GM10248 (cell line): Measurements from ENCODE around the gene UGT1A10.
"Not testable (repeated sequence)": the region's sequence is repeated elsewhere in the genome, so short reads cannot be mapped to it uniquely, and the experiment has no call there.

Experiments used
- CTCF ChIA-PET: fragments of 300-600 bp; sonication (Branson Sonifier 250); formaldehyde crosslinking; extraction: SDS; loops from one replicate; lab custom pipeline; 2021; ENCODE audit warnings: antibody characterized with exemption; lab: Yijun Ruan, JAX
- POLR2A ChIA-PET: fragments of 350-650 bp; sonication (Branson Sonifier 250); formaldehyde crosslinking; extraction: SDS; loops from one replicate; lab custom pipeline; 2020; ENCODE audit warnings: antibody characterized with exemption; lab: Yijun Ruan, JAX
- DNase-seq: peaks from one replicate; pipeline ENCODE4 v3.0.0; 2012; ENCODE audit errors: extremely low spot score
- TF ChIP-seq, protein P1 (sequence below): IDR thresholded peaks from 2 replicates; pipeline ENCODE4 v1.5.1; 2012; ENCODE audit warnings: mild to moderate bottlenecking, low read depth; ENCODE audit errors: extremely low read depth, missing control alignments, control extremely low read depth

Gene UGT1A10

DNA sequence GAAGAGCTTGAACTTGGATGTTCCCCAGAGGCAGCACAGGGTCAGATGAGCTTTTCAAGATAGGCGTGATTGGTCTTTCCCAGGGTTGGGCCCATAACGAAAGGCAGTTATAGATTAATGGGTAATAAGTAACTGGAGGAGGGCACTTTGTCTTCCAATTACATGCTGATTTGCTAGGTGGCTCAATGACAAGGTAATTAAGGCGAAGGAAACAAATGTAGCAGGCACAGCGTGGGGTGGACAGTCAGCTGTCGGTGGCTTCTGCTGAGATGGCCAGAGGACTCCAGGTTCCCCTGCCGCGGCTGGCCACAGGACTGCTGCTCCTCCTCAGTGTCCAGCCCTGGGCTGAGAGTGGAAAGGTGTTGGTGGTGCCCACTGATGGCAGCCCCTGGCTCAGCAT, 82.3 kb downstream of the UGT1A10 start, which contains the start of gene UGT1A4:
UGT1A4 (plus strand) TSS at position 185 of the 400 bp plus-strand sequence; CDS start at position 270, 85 bp downstream.
- ChIA-PET POLR2A (no interaction called here), CTCF (interaction anchor here (1.0 kb wide), 1 partner anchor 22 kb away, joined by 3 read pairs; no protein-coding TSS in a partner anchor)
- TF ChIP-seq, protein P1, sequence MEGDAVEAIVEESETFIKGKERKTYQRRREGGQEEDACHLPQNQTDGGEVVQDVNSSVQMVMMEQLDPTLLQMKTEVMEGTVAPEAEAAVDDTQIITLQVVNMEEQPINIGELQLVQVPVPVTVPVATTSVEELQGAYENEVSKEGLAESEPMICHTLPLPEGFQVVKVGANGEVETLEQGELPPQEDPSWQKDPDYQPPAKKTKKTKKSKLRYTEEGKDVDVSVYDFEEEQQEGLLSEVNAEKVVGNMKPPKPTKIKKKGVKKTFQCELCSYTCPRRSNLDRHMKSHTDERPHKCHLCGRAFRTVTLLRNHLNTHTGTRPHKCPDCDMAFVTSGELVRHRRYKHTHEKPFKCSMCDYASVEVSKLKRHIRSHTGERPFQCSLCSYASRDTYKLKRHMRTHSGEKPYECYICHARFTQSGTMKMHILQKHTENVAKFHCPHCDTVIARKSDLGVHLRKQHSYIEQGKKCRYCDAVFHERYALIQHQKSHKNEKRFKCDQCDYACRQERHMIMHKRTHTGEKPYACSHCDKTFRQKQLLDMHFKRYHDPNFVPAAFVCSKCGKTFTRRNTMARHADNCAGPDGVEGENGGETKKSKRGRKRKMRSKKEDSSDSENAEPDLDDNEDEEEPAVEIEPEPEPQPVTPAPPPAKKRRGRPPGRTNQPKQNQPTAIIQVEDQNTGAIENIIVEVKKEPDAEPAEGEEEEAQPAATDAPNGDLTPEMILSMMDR: no peak
- DNase-seq: no peak

DNA sequence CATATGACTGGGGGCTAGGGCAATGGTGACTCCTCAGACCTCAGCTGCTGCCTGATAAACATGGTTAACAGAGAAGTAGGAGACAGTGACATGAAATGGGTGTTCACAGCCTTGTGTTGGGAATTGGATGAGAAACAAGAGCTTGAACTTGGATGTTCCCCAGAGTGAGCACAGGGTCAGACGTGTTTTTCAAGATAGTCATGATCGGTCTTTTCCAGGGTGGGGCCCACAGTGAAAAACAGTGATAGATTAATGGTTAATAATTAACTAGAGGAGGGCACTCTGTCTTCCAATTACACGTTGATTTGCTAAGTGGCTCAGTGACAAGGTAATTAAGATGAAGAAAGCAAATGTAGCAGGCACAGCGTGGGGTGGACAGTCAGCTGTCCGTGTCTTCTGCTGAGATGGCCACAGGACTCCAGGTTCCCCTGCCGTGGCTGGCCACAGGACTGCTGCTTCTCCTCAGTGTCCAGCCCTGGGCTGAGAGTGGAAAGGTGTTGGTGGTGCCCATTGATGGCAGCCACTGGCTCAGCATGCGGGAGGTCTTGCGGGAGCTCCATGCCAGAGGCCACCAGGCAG, 92.6 kb downstream of the UGT1A10 start, which contains the start of gene UGT1A3:
UGT1A3 (plus strand) TSS at position 320 of the 579 bp plus-strand sequence; CDS start at position 405, 85 bp downstream.
- no peak for DNase-seq
- TF ChIP-seq, protein P1: no peak
- ChIA-PET POLR2A (no interaction called here), CTCF (no interaction called here)

DNA sequence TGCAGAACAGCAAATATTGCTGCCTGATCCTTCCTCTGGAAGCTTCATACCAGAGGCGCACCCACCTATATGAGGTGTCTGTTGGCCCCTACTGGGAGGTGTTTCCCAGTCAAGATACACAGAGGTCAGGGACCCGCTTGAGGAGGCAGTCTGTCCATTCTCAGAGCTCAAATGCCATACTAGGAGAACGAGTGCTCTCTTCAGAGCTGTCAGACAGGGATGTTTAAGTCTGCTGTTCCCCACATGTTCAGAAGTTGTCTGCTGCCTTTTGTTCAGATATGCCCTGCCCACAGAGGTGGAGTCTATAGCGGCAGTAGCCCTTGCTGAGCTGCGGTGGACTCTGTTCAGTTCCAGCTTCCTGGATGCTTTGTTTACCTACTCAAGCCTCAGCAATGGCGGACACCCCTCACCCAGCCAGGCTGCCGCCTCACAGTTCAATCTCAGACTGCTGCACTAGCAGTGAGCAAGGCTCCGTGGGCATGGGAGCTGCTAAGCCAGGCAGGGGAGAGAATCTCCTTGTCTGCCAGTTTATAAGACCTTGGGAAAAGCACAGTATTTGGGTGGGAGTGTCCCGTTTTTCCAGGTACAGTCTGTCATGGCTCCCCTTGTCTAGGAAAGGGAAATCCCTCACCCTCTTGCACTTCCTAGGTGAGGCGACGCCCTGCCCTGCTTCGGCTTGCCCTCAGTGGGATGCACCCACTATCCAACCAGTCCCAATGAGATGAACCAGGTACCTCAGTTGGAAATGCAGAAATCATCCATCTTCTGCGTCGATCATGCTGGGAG, 100.8 kb downstream of the UGT1A10 start:
- CTCF ChIA-PET: interaction anchor here (0.7 to 1.3 kb wide), 2 partner anchors 10 to 25 kb away, joined by 3 to 4 read pairs; no protein-coding TSS in a partner anchor
- DNase-seq, POLR2A ChIA-PET: not testable (repeated sequence)

DNA sequence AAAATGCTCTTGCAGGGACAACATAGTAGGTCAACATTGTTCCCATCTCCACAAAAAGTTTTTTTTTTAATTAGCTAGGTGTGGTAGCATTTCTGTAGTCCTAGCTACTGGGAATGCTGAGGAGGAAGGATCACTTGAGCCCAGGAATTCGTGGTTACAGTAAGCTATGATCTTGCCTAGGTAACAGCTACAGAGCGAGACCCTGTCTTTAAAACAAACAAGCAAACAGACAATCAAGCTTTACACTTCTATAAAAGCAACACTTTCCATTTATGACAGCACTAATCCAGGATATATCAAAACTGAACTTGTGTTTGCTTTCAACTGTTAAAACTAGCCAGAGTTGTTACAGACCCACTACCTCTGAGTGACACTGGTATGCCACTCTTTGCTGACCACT, 104.6 kb downstream of the UGT1A10 start:
- ChIA-PET CTCF (interaction anchor here (0.8 to 2.5 kb wide), 3 partner anchors 12 to 25 kb away, joined by 3 to 7 read pairs (median 3); partner anchors contain the start of gene UGT1A4), POLR2A (no interaction called here)
- TF ChIP-seq, protein P1: no peak
- DNase-seq: no peak

DNA sequence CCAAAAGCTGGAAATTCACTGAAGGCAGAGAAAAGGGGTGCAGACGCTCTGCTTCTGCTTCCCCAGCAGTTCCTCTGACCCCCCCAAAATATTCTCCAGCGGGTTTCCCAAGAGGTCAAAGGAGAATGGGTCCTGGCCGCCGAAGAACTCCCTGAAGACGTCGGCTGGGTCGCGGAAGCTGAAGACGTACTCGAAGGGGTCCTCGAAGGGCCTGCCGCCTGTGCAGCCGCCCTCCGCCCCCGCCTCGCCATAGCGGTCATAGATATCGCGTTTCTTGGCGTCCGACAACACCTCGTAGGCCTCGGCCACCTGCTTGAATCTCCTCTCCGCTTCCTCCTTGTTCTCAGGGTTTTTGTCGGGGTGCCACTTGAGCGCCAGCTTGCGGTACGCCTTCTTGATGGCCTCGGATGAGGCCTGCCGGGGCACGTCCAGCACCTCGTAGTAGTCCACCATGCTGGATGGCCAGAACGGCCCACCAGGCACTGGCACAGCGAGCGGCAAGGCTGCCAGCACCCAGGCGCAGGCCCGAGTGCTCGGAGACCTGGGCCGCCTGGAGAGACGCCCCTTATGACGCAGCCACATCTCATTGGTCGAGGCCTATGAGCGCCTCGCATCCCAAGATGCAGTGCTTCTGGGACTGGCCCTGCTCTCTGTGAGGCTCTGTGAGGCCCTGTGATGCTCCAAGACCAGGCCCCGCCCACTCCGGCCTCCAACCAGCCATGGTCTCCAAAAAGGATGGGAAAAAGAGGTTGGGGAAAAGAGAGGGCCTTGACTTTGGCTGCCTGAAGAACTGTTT, 107.4 kb downstream of the UGT1A10 start:
- TF ChIP-seq, protein P1: no peak
- ChIA-PET CTCF (no interaction called here), POLR2A (no interaction called here)
- DNase-seq: no peak

DNA sequence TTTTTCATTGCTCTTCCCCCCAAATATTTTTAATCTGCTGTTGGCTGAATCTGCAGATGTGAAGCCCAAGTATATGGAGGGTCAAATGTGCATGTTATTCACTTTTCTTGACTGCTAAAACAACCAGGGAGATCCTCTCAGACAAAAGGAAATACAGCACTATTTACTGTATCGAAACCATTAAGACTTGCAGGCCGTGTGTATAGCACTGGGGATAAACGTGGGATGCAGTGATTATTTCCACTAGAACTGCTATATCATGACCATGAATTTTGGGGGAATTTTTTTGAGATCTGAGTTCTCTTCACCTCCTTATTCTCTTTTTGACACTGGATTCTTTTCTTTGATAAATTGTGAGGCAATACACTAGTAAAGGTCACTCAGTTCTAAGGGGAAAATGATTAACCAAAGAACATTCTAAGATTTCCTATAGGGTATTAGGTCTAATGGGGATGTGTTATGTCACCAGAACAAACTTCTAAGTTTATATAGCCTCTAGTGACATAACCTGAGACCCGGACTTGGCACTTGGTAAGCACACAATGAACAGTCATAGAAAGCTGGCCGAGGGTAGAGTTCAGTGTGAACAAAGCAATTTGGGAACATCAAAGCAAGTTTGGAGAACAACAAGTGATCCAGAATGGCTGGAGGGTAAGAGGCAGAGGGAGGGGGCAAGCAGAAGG, 109.0 kb downstream of the UGT1A10 start:
- no peak for DNase-seq
- ChIA-PET CTCF (no interaction called here), POLR2A (no interaction called here)
- TF ChIP-seq, protein P1: no peak

DNA sequence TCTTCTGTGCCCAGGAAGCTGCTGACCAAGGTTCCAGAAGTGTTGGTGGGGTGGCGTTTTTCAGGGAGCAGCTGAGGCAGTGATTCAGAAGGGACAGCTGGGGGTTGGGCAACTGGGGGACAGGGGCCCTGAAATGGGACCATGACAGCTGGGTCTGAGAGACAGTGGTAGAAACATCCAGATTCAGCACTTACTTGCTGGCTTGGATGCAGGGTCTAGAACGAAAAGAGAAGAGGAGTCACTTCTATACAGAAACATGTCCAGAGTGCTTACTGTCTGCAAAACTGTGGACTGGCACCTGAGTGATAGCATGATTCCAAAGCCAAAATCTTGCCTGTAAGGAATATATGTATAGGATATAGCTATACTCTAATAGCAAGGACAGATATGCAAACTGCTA, 109.6 kb downstream of the UGT1A10 start:
- POLR2A ChIA-PET, DNase-seq: not testable (repeated sequence)
- CTCF ChIA-PET: interaction anchor here (1.3 kb wide), 1 partner anchor 34 kb away, joined by 3 read pairs; no protein-coding TSS in a partner anchor
